Limb (tissue), 2 donors: ENCODE measurements around the gene MLN.
"Not testable (repeated sequence)": the region's sequence is repeated elsewhere in the genome, so short reads cannot be mapped to it uniquely, and the experiment has no call there.

ENCODE experiments used
- DNase-seq, 2 donors: peaks; one replicate each; pipeline ENCODE4 v3.0.0-alpha.2; 2016; ENCODE audit errors: extremely low spot score in 2 of 2

MLN gene

DNA sequence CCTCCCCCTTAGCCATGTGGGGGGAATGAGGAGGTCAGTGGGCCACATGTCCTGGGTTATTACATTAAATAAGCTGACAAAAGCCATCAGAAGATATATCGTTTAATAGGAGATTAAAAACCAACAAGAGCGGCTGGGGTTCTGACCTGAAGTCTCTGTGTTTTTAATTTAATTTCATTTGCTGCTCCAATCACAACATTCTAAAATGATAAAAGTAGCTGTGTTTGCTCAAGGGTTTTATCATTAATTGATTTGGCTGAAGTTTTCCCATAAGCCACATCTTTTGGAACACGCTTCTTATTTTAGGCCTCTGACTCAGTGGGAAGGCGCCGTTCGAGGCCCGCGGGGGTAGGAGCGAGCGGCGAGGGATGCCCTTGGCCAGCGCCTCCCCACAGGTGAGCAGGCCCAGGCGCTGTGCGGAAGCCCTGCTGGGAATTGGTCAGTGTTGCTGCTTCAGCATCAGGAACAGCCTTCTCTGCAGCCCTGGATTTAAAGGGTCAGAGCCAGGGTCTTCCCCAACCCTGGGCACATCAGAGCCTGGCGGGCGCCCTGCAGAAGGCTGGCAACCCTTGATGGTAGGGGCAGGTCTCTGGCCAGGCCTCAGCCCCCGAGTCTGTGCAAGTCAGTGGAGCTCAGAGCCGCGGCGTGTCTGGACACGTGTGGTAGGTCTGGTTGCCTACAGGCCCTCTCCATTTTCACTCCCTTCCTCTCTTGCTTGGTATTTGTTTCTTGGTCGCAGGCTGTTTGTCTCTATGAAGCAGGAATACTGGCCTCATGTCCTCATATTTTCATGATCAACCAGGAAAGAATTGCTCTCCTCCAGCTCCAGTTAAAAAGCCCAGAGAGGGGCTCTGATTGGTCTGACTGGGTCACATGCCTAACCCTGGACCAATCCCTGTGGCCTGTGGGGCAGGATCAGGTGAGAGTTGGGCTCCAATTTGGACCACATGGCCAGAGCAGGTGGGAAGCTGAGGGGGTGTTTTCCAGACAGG lies 30.9 kb upstream of the MLN start:
- DNase-seq, result no peak

DNA sequence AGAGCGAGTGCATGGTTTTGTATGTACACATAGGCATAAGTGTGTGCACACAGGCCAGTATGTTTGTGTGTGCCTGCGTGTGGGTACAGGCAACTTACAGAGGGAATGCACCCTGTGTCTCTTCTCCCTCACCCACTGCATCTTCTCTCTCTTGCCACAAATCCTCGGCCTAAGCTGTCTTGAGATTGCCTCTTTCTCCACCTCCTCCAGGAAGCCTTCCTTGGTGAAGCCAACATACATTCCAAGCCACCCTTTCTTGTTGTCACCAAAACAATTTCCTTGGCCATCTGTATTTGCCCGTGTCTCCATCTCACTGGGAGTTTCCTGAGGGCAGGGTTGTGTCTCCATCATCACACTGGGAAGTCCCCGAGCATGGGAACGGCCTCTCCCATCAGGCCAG lies 29.8 kb upstream of the MLN start:
- DNase-seq, result no peak

DNA sequence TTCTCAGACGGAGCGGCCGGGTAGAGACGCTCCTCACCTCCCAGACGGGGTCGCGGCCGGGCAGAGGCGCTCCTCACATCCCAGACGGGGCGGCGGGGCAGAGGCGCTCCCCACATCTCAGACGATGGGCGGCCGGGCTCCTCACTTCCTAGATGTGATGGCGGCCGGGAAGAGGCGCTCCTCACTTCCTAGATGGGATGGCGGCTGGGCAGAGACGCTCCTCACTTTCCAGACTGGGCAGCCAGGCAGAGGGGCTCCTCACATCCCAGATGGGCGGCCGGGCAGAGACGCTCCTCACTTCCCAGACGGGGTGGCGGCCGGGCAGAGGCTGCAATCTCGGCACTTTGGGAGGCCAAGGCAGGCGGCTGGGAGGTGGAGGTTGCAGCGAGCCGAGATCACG lies 29.0 kb upstream of the MLN start:
- DNase-seq, result not testable (repeated sequence)

DNA sequence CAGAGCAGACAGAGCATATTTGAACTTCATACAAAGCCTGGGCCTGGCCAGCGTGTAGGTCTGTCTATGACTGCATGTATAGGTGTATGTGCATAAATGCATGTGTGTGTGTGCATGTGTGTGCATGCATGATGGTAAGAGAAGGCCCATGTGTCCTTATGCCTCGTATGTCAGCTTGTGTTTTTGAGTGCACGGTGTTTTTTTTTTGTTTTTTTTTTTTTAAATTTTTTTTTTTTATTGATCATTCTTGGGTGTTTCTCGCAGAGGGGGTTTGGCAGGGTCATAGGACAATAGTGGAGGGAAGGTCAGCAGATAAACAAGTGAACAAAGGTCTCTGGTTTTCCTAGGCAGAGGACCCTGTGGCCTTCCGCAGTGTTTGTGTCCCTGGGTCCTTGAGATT lies 27.9 kb upstream of the MLN start:
- not testable (repeated sequence) for DNase-seq

DNA sequence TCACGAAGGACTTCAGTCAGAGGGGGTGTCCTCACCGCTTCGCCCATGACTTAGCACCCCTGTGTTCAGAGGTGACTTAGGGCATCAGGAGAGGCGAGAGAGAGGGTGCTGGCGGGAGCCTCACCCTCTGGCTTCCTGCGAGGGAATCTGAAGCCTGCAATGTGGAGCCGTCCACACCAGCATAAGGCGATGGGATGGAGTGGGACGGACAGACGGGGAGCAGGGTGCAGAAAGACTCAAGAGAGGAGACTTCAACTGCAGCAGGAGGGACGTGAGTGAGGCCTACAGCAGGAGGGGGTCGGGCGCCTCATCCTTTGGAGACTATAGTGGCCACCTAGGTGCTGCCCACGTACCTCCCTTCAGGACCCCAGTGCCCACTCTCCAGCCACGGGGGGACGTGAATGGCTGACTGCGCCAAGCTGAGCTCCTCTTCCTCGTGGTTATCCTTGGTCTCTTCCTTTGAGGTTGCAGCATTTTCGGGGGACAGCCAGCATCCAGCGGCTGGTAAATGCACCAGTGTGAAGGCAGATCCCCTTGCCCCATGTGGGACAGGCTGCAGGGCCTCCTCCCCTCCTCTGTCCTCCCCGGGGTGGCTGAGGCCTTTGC lies 26.9 kb upstream of the MLN start:
- DNase-seq, result no peak

DNA sequence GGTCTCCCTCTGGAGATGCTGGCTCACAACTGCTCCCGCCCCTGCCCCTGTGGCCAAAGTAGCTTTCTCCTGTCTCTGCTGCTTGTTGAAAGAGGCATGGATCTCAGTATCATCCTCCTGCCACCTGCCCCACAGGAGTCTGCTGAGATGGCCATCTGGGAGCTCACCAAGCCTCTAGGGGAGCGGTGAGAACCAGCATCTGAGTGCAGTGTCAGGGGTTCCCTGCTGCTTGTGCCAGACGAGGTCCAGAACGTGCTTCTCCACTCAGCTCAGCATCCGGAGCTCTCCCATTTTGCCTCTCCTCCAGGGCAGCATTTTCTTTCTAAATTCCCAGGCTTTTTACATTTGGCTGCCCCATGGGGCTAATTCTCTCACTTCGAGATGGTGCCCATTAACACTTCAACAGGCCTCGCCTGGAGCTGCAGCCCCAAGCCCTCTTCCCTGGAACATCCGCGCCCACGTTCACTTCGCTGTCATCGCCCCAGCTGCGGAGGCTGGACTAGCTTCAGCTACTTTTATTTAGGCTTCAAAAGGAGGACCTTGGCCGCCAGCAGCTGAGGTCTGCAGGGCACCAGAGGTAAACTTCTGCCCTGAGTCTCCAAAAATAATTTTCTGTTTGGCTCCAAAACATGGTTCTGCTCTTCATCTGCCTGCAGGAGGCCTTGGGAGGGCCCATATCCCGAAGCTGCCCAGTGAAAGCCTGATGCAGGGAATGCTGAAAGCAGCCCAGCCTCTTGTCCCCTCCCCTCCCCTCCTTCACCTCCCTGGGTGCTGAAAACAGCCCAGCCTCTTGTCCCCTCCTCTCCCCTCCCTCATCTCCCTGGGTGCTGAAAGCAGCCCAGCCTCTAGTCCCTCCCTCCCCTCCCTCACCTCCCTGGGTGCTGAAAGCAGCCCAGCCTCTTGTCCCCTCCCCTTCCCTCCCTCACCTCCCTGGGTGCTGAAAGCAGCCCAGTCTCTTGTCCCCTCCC lies 25.2 kb upstream of the MLN start:
- no peak for DNase-seq

DNA sequence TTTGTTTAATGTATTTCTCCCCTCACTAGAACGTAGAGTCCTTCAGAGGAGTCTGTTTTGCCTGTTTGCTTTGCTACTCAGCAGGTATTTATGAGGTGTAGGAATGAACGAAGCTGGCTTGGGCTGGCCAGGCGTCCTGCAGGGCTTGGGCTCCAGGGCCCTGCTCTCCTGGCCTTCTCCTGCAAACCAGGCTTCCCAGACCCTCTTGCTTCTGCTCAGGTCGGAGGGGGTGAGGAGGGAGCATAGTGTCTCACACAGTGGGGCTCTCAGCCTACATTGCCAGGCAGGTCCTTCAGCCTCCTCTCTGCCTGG lies 24.6 kb upstream of the MLN start:
- no peak for DNase-seq

DNA sequence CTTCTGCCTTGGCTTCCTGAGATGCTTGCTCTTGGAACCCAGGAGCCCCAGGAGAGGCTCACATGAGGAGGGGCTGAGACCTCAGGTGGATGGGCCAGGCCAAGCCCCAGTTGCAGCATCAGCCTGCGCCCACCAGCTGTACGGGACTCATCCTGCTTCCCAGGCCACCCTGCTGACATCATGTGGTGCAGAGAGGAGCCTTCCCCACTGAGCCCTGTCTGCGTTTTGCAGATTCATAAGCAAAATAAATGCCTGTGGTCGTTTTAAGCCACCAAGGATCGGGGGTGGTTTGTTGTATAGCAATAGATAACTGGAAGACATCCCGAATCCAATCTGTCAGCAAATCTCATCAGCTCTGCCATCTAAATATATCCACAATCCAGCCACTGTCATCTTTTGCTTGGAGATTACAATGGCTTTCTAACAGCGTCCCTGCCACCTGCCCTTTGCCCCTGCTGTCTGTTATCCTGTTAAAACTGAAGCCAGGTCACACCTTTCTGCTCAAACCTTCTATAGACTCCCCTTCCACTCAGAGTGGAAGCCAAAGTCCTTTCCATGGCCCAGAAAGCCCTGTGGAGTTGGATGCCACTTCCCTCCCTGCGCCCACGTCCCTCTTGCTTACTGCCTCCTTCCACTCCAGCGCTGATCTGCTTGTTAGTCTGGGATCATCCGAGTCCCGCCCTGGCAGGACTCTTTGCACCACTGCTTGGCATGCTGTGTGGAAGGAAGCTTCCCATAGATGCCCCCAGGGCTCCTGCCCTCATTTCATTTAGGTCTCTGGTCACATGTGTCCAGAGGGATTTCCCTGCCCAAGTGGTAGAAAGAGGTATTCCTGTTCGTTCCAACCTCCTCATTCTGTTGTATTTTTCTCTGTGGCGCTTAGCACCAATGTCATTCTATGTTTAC lies 24.0 kb upstream of the MLN start:
- DNase-seq, result no peak

DNA sequence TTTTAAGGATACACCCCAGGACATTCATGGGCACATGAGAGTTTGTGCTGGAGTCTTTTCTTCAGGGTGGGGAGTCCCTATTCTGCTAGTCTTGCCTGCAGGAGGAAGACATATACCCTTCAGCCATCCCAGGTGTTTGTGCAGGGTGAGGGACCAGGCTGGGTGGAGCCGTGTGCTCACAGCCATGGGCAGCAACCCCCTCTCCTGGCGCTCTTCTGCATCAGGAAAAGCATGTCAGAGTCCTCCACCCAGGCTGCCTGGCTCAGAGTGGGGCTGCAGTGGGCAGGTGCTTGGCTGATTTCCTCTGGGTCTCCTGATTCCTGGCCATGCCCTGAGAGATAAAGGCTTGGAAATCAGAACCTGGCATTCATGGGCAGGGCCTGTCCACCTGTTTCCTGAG lies 22.7 kb upstream of the MLN start:
- no peak for DNase-seq

DNA sequence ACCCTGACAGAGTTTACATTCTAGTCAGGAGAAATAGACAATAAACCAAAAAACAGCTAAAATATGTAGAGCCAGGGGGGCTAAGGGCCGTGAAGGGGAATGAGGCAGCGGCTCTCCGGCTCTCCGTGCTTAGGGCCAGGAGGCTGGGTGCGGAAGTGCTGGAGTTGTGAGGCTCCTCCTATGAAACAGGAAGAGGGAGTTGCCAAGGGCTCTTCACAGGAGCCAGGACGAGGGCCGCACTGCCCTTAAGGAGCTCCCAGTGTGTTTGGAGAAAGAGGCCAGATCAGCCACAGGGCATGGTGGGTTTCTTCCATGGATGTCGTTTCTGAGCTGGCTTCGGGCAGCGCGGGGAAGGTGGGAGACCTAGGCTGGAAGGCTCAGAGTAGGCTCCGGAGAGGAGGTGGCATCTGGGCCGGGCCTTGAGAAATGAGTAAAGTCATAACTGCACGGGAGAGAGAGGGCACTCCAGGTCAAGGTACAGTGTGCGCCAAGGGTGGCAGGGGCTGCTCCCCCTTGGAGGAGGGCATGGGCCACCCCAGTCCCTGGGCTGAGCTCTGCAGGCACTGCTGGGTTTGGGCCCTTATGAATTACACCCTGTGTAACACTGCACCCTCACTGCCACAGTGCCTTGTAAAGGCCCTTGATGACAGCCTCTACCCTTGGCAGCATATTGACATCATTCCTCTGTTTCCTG lies 20.8 kb upstream of the MLN start:
- no peak for DNase-seq

DNA sequence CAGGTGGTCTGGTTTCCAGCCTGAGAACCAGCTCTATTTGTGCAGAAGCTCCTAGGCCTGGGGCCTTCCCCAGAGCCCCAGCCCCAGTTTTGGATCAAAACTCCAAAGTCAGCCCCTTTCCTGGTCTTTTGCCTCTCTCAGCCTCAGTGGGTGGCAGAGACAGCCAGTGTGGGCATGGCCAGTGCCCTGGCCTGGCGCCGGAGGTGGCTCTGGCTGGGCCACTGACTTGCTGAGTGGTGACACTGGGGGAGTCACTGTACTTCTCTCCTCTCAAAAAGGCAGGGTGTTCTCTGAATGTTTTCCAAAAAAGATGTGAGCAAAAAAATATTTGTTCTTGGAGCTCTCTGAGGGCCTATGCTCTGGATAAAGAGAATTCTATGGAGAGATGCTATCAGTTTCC lies 20.0 kb upstream of the MLN start:
- DNase-seq, result no peak

DNA sequence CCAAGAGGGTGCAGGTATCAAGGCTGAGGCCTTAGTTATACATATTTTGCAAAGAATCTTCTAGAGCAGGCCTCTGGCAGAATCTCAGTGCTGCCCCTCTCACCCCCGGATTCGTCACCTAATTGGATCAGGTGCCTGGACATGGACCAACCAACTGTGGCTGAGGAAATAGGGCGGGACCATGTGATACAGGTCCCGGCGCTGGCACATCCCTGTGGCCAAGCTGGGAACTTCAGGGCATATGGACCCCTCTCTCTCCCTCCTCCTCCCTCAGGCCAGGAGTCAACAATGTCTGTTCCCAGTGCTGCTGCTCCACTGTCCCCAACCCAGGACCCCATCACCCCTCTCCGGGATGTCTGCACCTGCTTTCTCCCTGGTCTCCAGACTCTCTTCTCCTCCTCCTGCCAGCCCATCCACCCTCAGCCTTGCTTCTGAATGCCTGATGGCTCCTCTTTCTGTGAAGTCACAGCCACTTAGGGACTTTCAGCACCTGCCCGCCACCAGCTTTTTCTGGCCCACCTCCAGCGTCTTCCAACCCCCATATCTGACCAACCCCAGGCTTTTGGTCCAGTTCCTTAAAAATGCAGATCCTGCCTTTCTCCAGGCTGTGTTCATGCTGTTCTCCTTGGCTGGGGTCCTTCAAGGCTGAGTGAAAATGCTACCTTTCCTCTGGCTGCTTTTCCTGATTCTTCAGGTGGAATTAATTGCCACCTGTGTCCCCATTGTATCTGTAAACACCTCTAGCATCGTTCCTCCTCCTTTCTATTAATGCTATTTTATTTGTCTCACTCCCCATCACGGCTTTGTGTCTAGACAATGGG lies 19.0 kb upstream of the MLN start:
- no peak for DNase-seq

DNA sequence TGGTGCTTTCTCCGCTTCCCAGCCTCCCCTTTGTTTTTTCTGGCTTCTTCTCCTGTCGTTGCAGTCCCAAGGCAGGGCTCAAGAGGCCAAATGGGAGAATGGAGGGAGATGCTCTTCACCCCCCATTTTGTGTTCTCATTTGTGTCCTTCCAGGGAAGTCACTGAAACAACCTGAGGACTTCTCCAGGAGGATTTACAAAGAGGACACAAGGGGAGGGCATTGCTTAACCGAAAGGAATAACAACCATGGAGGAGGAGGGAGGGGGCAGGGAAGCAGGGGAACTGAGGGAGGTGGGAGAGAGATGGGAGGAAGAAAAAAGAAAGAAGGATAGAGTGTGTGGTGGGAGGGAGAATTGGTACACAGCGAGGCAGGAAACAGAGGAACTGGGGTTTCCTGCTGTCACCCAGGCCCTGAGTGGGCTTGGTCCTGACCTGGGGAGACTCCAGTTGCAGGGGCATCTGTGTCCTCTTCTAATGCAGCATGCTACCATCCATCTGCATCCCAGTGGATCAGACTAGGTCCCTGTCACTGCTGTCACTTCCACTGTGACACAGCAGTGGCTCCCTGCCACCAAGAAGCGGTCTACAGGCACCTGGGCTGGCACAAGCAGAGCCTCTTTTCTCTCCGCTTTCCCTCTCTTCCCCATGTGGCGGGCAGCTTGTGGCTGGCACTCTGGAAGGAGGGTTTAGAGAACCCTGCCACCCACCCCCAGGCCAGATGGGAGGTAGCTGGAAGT lies 17.1 kb upstream of the MLN start:
- no peak for DNase-seq

DNA sequence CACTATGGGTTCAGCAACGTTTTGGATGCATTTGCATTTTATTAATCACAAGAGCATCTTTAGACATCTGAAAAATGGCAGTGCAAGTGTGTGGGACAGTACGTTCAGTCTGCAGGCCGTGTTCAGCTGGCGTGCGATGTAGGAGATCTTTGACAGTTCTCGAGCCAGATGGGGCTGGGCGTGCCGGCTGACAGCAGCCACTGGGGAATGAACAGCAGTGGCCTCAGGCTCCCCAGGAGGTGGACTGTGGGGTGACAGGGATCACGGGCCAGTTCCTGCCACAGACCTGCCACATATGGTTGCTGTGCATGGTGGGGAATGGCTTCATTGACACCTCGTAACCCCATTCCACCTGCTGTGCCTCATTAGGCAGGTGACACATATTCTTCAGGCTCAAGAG lies 16.4 kb upstream of the MLN start:
- DNase-seq, result no peak

DNA sequence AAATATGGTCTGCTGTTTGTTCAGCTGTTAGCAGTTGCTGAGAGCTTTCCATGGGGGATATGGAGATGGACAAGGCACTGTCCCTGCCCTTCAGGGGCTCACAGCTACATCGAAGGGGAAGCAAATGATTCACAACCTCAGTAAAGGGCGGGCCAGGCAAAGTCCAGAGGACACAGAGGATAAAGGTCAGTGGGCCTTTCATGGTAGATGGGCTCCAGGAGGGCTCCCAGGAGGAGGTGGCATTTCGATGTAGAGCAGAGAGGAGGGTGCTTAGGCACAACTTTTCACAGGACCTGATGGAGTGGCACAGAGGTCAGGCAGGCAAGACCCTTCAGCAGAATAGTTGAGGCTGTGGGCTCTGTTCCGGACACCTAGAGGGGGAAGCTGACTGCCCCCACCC lies 15.2 kb upstream of the MLN start:
- no peak for DNase-seq

DNA sequence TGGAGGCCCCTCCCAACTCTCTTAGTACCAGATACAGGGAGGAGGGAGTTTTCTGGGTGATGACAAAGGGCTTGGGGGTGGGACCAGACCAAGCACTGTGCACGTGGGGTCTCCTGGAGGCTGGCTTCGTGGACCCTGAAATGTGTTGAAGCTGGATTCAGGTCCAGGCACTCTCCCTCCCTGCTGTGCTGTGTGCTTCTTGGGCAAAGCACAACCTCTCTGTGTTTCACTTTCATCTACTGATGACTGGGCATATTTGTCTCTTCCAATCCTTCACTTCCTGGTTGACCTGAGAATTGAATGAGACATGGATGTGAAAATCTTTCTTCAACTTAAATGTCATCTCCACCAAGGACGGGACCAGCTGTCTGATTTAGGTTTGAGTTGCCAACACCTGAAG lies 14.5 kb upstream of the MLN start:
- DNase-seq, result no peak

DNA sequence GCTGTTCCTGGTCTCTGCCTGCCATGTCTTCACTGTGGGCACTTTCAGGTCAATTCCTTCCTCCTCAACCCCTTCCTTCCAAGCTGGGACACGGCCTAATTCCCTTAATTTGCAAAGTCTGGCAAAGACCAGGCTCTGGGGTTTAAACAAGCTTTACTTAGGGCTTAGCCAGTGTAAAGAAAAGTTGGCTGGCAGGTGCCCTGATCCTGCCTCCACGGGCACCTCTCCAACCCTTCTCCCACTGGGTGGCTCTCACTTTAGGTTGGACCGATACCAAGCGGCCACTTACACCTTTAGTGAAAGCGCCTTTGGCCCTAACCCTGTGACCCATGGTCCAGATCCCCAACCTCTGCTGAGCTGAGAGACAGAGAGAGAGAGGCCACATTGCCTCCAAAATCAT lies 13.7 kb upstream of the MLN start:
- no peak for DNase-seq

DNA sequence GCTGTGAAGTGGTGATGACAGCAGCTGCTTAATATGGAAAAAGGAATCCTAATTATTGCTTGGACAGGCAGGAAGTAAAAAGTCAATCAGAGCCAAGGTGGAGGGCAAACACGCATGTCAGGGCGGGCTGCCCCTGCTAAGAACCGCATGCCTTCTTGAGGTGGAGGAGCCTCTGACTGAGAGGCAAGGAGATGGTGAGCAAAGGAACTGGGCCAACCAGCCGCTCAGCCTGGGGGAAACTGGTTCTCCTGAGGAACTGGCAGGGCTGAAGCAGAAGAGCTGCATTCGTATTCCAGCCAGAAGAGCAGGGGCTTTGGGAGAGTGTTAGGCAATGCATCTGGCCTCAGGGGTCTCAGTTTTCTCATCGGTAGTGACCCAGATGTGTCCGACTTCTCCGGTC lies 13.1 kb upstream of the MLN start:
- no peak for DNase-seq

DNA sequence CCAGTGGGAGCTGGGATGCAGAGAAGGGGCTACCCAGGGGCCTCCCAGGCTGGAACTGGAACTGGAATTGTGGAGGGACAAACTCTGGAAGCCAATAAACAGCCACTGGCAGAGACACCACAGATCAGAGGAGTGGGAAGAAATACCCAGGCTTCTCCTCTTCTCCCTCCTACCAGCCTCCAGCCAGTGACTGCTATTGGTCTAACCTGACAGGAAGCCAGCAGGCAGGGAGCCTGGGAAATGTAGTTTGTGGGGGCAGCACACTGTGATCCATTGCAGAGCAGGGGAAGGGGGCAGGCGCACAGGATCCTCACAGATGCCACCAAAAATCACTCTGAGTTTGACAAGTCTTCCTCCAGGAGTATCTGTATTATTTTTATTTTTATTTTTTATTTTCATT lies 12.1 kb upstream of the MLN start:
- DNase-seq, result no peak
